HG02610 (cell line): ENCODE data around the gene C9orf40.

Experiments
- ATAC-seq: cut with Tn5 transposase; IDR thresholded peaks from one replicate; pipeline ENCODE4 v1.9.1; 2021; ENCODE audit warnings: mild to moderate bottlenecking, moderate library complexity; ENCODE audit not compliant: unreplicated experiment

The C9orf40 gene

GRCh38 chr9:74952201-74953151 lies at the start of gene C9orf40:
C9orf40 (minus strand) TSS chr9:74952912; CDS start chr9:74952611, 301 bp downstream.
- peak; percentile 94 for ATAC-seq

GRCh38 chr9:75001719-75002421 lies 49.2 kb upstream of the C9orf40 start:
- ATAC-seq: peak; percentile 72

- ATAC-seq: peak; percentile 86
Observed at GRCh38 chr9:75000835-75001234, 48.1 kb upstream of the C9orf40 start.

GRCh38 chr9:74985041-74985440 lies 32.3 kb upstream of the C9orf40 start:
- ATAC-seq: no peak

GRCh38 chr9:74983709-74984108 lies 31.0 kb upstream of the C9orf40 start:
- no peak for ATAC-seq

GRCh38 chr9:74979844-74980243 lies 27.1 kb upstream of the C9orf40 start:
- ATAC-seq: no peak

GRCh38 chr9:74977287-74977686 lies 24.6 kb upstream of the C9orf40 start:
- no peak for ATAC-seq

GRCh38 chr9:74975538-74975937 lies 22.8 kb upstream of the C9orf40 start:
- no peak for ATAC-seq

GRCh38 chr9:74974558-74974957 lies 21.8 kb upstream of the C9orf40 start:
- ATAC-seq: no peak

GRCh38 chr9:74973714-74974113 lies 21.0 kb upstream of the C9orf40 start:
- ATAC-seq: no peak

- ATAC-seq: no peak
Observed at GRCh38 chr9:74963056-74963455, 10.3 kb upstream of the C9orf40 start.

- no peak for ATAC-seq
Observed at GRCh38 chr9:74961496-74961895, 8.8 kb upstream of the C9orf40 start.

- no peak for ATAC-seq
Observed at GRCh38 chr9:74960561-74960960, 7.8 kb upstream of the C9orf40 start.

- ATAC-seq: no peak
Observed at GRCh38 chr9:74958587-74958986, 5.9 kb upstream of the C9orf40 start.

GRCh38 chr9:74953235-74953751 lies 581 bp upstream of the C9orf40 start:
- no peak for ATAC-seq

- peak; percentile 32 for ATAC-seq
Observed at GRCh38 chr9:74951725-74952151, 974 bp downstream of the C9orf40 start.

GRCh38 chr9:74951107-74951720 lies 1.5 kb downstream of the C9orf40 start:
- no peak for ATAC-seq

GRCh38 chr9:74949859-74950855 lies 2.6 kb downstream of the C9orf40 start:
- ATAC-seq: no peak

GRCh38 chr9:74948937-74949336 lies 3.8 kb downstream of the C9orf40 start:
- ATAC-seq: no peak

GRCh38 chr9:74946686-74947085 lies 6.0 kb downstream of the C9orf40 start:
- ATAC-seq: no peak
